ENCODE data around the gene TMEM225B.
"Not testable (repeated sequence)": the region's sequence is repeated elsewhere in the genome, so short reads cannot be mapped to it uniquely, and the experiment has no call there.

TMEM225B gene

GRCh38 chr7:99623091-99623693, 25.1 kb downstream of the TMEM225B start:
- DNase-seq (ENCODE audit: low read depth in 2 of 2): no peak

GRCh38 chr7:99623702-99624447, 25.8 kb downstream of the TMEM225B start:
- DNase-seq (ENCODE audit: low read depth in 2 of 2): no peak

- peak; percentile 55 to 67 for DNase-seq (ENCODE audit: low read depth in 2 of 2)
Observed at GRCh38 chr7:99624484-99624883, 26.4 kb downstream of the TMEM225B start.

GRCh38 chr7:99625321-99625720, 27.3 kb downstream of the TMEM225B start:
- DNase-seq (ENCODE audit: low read depth in 2 of 2): no peak

GRCh38 chr7:99625961-99626360, 27.9 kb downstream of the TMEM225B start:
- no peak for DNase-seq (ENCODE audit: low read depth in 2 of 2)

- DNase-seq (ENCODE audit: low read depth in 2 of 2): no peak
Observed at GRCh38 chr7:99626661-99627060, 28.6 kb downstream of the TMEM225B start.

GRCh38 chr7:99627513-99627912, 29.4 kb downstream of the TMEM225B start:
- DNase-seq (ENCODE audit: low read depth in 2 of 2): no peak

GRCh38 chr7:99628471-99629465, 30.7 kb downstream of the TMEM225B start:
- no peak for DNase-seq (ENCODE audit: low read depth in 2 of 2)

GRCh38 chr7:99629643-99630042, 31.6 kb downstream of the TMEM225B start:
- no peak for DNase-seq (ENCODE audit: low read depth in 2 of 2)

- peak in 1 of 2 donors; percentile 18 for DNase-seq (ENCODE audit: low read depth in 2 of 2)
Observed at GRCh38 chr7:99631295-99632109, 33.4 kb downstream of the TMEM225B start.

- DNase-seq (ENCODE audit: low read depth in 2 of 2): not testable (repeated sequence)
Observed at GRCh38 chr7:99637414-99637813, 39.3 kb downstream of the TMEM225B start.

GRCh38 chr7:99638731-99639130, 40.7 kb downstream of the TMEM225B start:
- no peak for DNase-seq (ENCODE audit: low read depth in 2 of 2)

- DNase-seq (ENCODE audit: low read depth in 2 of 2): no peak
Observed at GRCh38 chr7:99639267-99639666, 41.2 kb downstream of the TMEM225B start.

GRCh38 chr7:99642027-99642426, 44.0 kb downstream of the TMEM225B start:
- no peak for DNase-seq (ENCODE audit: low read depth in 2 of 2)

- no peak for DNase-seq (ENCODE audit: low read depth in 2 of 2)
Observed at GRCh38 chr7:99643464-99643863, 45.4 kb downstream of the TMEM225B start.

- no peak for DNase-seq (ENCODE audit: low read depth in 2 of 2)
Observed at GRCh38 chr7:99644431-99644830, 46.4 kb downstream of the TMEM225B start.

GRCh38 chr7:99645590-99645989, 47.5 kb downstream of the TMEM225B start:
- no peak for DNase-seq (ENCODE audit: low read depth in 2 of 2)

GRCh38 chr7:99648843-99649242, 50.8 kb downstream of the TMEM225B start:
- DNase-seq (ENCODE audit: low read depth in 2 of 2): no peak

GRCh38 chr7:99651290-99651689, 53.2 kb downstream of the TMEM225B start:
- no peak for DNase-seq (ENCODE audit: low read depth in 2 of 2)

GRCh38 chr7:99652671-99653070, 54.6 kb downstream of the TMEM225B start:
- no peak for DNase-seq (ENCODE audit: low read depth in 2 of 2)

- not testable (repeated sequence) for DNase-seq (ENCODE audit: low read depth in 2 of 2)
Observed at GRCh38 chr7:99653269-99653668, 55.2 kb downstream of the TMEM225B start.

All from stimulated activated CD8-positive, alpha-beta memory T cell treated with anti-CD3 and anti-CD28 coated beads, Interleukin-7, amount 100 ng/mL, for 4 hours (primary cell).